Measurements from ENCODE around the gene TFEC. TPM values are rescaled to one million over a fixed set of nuclear protein-coding genes. Genes with fewer than 3 reads are reported as not detected.

The TFEC gene
- total RNA-seq, 1 donor from 2014 or later: 0.56 TPM

DNA sequence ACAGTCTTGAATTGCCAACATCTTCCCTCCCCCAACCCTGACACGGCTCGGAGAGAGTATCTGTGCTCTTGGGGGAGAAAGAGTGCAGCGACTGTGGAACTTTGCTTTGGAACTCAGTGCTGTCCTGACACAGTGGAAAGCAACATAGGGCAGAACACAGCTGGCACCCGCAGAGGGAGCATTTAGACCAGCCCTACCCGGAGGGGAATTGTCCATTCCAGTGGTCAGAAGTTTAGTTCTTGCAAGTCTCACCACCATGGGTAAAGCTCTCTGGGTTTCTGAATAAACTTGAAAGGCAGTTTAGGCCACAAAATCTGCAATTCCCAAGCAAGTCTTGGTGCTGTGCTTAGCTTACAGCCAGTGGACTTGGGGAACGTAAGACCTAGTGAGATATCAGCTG, 34.9 kb downstream of the TFEC start:
- no peak for DNase-seq (ENCODE audit: low spot score)
- TF ChIP-seq CTCF (IDR thresholded peaks at IDR 0.05; ENCODE audit: unreplicated experiment): no peak
- H3K27me3 Mint-ChIP-seq (ENCODE audit: unreplicated experiment): peaks cover 1% of the 10 kb centered on the region
- H3K36me3 Mint-ChIP-seq (ENCODE audit: low read depth, unreplicated experiment): no peaks in the 10 kb centered on the region
- no peaks in the 10 kb centered on the region for H3K9me3 Mint-ChIP-seq (ENCODE audit: unreplicated experiment)
- H3K27ac Mint-ChIP-seq (ENCODE audit: unreplicated experiment): no peak overlapping the region
- H3K4me3 Mint-ChIP-seq (ENCODE audit: unreplicated experiment): no peak overlapping the region
- H3K4me1 Mint-ChIP-seq (ENCODE audit: unreplicated experiment): no peaks in the 10 kb centered on the region

DNA sequence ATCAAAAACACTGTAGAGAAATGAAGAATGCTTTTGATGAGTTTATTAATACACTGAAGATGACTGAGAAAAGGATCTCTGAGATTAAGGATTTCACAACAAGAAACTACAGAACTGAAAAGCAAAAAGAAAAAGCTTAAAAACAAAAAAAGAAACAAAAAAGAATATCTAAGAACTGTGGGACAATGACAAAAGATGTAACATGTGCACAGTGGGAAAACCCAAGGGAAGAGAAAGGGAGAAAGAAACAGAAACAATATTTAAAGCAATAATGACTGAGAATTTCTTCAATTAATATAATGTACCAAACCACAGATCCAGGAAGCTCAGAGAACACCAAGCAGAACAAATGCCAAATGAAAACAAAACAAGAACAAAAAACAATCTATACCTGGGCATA, 42.2 kb downstream of the TFEC start:
- Mint-ChIP-seq H3K27me3 (ENCODE audit: unreplicated experiment) (no peaks in the 10 kb centered on the region), H3K9me3 (ENCODE audit: unreplicated experiment) (no peaks in the 10 kb centered on the region), H3K36me3 (ENCODE audit: low read depth, unreplicated experiment) (no peaks in the 10 kb centered on the region), H3K4me1 (ENCODE audit: unreplicated experiment) (no peaks in the 10 kb centered on the region), H3K27ac (ENCODE audit: unreplicated experiment) (no peak overlapping the region), H3K4me3 (ENCODE audit: unreplicated experiment) (no peak overlapping the region)
- no peak for TF ChIP-seq CTCF (IDR thresholded peaks at IDR 0.05; ENCODE audit: unreplicated experiment)
- no peak for DNase-seq (ENCODE audit: low spot score)

DNA sequence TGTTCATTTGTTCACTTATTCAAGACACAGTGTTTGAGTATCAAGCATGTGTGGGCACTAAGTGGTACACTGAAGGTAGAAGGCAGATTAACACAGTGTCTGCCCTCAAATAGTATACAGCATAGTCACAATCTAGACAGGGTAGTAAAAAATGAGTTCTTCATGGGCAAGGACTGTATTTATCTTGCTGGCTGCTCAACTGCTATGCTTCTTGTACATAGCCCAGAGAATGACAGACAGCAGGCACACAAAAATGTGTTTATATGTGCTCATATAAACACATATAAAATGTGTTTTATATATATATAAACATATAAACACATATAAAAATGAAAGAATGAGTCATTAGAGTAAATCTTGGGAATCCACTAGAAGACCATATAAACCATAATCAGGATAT, 43.1 kb downstream of the TFEC start:
- Mint-ChIP-seq H3K4me3 (ENCODE audit: unreplicated experiment) (no peak overlapping the region), H3K27ac (ENCODE audit: unreplicated experiment) (no peak overlapping the region), H3K4me1 (ENCODE audit: unreplicated experiment) (no peaks in the 10 kb centered on the region), H3K9me3 (ENCODE audit: unreplicated experiment) (no peaks in the 10 kb centered on the region), H3K27me3 (ENCODE audit: unreplicated experiment) (no peaks in the 10 kb centered on the region), H3K36me3 (ENCODE audit: low read depth, unreplicated experiment) (no peaks in the 10 kb centered on the region)
- no peak for DNase-seq (ENCODE audit: low spot score)
- no peak for TF ChIP-seq CTCF (IDR thresholded peaks at IDR 0.05; ENCODE audit: unreplicated experiment)

DNA sequence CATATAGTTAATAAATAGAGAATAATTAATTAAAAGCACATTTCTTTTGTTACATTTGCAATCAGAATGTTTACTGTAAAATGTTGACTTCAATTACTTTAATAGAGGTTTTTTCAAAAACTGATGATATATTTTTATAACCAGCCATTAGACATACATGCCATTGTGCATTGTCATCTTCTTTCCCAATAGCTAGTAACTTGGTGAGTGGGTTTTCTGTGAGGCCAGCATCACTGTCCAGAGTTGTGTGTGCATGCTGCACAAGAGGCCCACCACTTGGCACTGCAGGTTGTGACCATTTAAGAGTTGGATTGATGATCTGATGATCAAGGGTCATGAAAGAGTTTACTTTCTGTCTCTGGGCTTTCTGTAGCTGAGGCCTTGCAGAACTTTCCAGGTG, 46.5 kb downstream of the TFEC start:
- Mint-ChIP-seq H3K4me1 (ENCODE audit: unreplicated experiment) (no peaks in the 10 kb centered on the region), H3K27ac (ENCODE audit: unreplicated experiment) (no peak overlapping the region), H3K9me3 (ENCODE audit: unreplicated experiment) (no peaks in the 10 kb centered on the region), H3K27me3 (ENCODE audit: unreplicated experiment) (no peaks in the 10 kb centered on the region), H3K4me3 (ENCODE audit: unreplicated experiment) (no peak overlapping the region), H3K36me3 (ENCODE audit: low read depth, unreplicated experiment) (no peaks in the 10 kb centered on the region)
- no peak for TF ChIP-seq CTCF (IDR thresholded peaks at IDR 0.05; ENCODE audit: unreplicated experiment)
- DNase-seq (ENCODE audit: low spot score): no peak

DNA sequence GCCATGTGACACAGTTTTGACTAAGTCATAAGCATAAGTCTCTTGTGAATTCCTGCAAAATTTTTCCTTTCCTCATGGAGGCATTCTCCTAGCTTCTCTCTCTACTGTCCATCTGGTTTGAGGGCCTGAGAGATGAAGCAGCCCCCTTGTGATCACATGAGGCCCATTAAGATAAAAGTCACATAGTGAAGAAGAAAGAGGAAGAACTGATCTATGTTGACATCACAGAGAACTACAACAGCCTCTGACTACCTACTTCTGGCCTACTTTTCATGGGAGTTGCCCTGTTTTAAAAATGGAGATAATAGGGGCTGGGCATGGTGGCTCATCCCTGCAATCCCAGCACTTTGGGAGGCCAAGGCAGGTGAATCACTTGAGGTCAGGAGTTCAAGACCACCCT, 50.4 kb downstream of the TFEC start:
- Mint-ChIP-seq H3K27ac (ENCODE audit: unreplicated experiment) (no peak overlapping the region), H3K36me3 (ENCODE audit: low read depth, unreplicated experiment) (no peaks in the 10 kb centered on the region), H3K27me3 (ENCODE audit: unreplicated experiment) (no peaks in the 10 kb centered on the region), H3K9me3 (ENCODE audit: unreplicated experiment) (no peaks in the 10 kb centered on the region), H3K4me1 (ENCODE audit: unreplicated experiment) (no peaks in the 10 kb centered on the region), H3K4me3 (ENCODE audit: unreplicated experiment) (no peak overlapping the region)
- DNase-seq (ENCODE audit: low spot score): no peak
- no peak for TF ChIP-seq CTCF (IDR thresholded peaks at IDR 0.05; ENCODE audit: unreplicated experiment)

Measured in endothelial cell (in vitro differentiated cells).